Neural progenitor cell (in vitro differentiated cells): ENCODE results near the gene TCAIM. TPM values are rescaled to one million over a fixed set of nuclear protein-coding genes. Genes with fewer than 3 reads are reported as not detected.

Source experiments
- DNase-seq: peaks from one replicate; pipeline ENCODE4 v3.0.0-alpha.2; 2016; ENCODE audit warnings: low spot score
- H2AFZ ChIP-seq: fragments of 200-600 bp; sonication (generic); replicated peaks from 2 replicates; pipeline ENCODE4 v1.6.1; 2016; ENCODE audit warnings: antibody characterized with exemption
- H3F3A ChIP-seq: fragments of 200-600 bp; sonication (generic); 2 replicates; pipeline ENCODE4 v1.6.1; 2016; ENCODE audit warnings: antibody characterized with exemption, low read depth
- H3K27ac ChIP-seq: fragments of 200-600 bp; sonication (generic); 2 replicates; pipeline ENCODE4 v1.5.1; 2016; ENCODE audit warnings: mild to moderate bottlenecking
- H3K27me3 ChIP-seq: fragments of 200-600 bp; sonication (generic); 2 replicates; pipeline ENCODE4 v1.6.1; 2016; ENCODE audit warnings: mild to moderate bottlenecking, moderate library complexity
- H3K36me3 ChIP-seq: fragments of 200-600 bp; sonication (generic); 2 replicates; pipeline ENCODE4 v1.5.1; 2016
- H3K4me1 ChIP-seq: fragments of 200-600 bp; sonication (generic); 2 replicates; pipeline ENCODE4 v1.6.1; 2016; ENCODE audit warnings: mixed run types
- H3K4me2 ChIP-seq: fragments of 200-600 bp; sonication (generic); 2 replicates; pipeline ENCODE4 v1.6.1; 2016
- H3K4me3 ChIP-seq: fragments of 200-600 bp; sonication (generic); 2 replicates; pipeline ENCODE4 v1.5.1; 2016
- H3K79me2 ChIP-seq: fragments of 200-600 bp; sonication (generic); 2 replicates; pipeline ENCODE4 v1.6.1; 2016; ENCODE audit warnings: low read depth
- H3K9ac ChIP-seq: fragments of 200-600 bp; sonication (generic); 2 replicates; pipeline ENCODE4 v1.6.1; 2016
- H3K9me3 ChIP-seq: fragments of 200-600 bp; sonication (generic); 2 replicates; pipeline ENCODE4 v1.5.1; 2016; ENCODE audit warnings: low read depth
- H4K20me1 ChIP-seq: fragments of 200-600 bp; sonication (generic); 2 replicates; pipeline ENCODE4 v1.6.1; 2016; ENCODE audit warnings: low read depth
- H3K27ac Mint-ChIP-seq: 3 replicates; pipeline ENCODE4 v1.8.0; 2021; ENCODE audit warnings: mixed read lengths
- H3K27me3 Mint-ChIP-seq: 2 replicates; pipeline ENCODE4 v1.8.0; 2022; ENCODE audit warnings: low read depth, mild to moderate bottlenecking, inconsistent platforms, moderate library complexity, mixed read lengths; ENCODE audit not compliant: insufficient read depth
- H3K36me3 Mint-ChIP-seq: 3 replicates; pipeline ENCODE4 v1.8.0; 2021; ENCODE audit warnings: mixed read lengths
- H3K4me1 Mint-ChIP-seq: 3 replicates; pipeline ENCODE4 v1.8.0; 2021; ENCODE audit warnings: mixed read lengths
- H3K4me3 Mint-ChIP-seq: 3 replicates; pipeline ENCODE4 v1.8.0; 2021; ENCODE audit warnings: mild to moderate bottlenecking, moderate library complexity, mixed read lengths
- H3K9me3 Mint-ChIP-seq: 3 replicates; pipeline ENCODE4 v1.8.0; 2020; ENCODE audit warnings: mixed read lengths
- CTCF ChIP-seq: fragments of 200-600 bp; sonication (generic); IDR thresholded peaks from 2 replicates; pipeline ENCODE4 v1.5.1; 2017; ENCODE audit warnings: antibody characterized with exemption, mild to moderate bottlenecking
- EZH2 ChIP-seq: fragments of 200-600 bp; sonication (generic); IDR thresholded peaks from 2 replicates; pipeline ENCODE4 v1.6.1; 2017; ENCODE audit warnings: antibody characterized with exemption, mild to moderate bottlenecking, moderate library complexity
- EZH2phosphoT487 ChIP-seq: fragments of 200-600 bp; sonication (generic); IDR thresholded peaks from 2 replicates; pipeline ENCODE4 v1.6.1; 2017; ENCODE audit warnings: antibody characterized with exemption
- total RNA-seq: library from RNA; depleted of rRNA; stranded (reverse); fragments of >200 nt; gene quantifications from 2 replicates; pipeline ENCODE4 v1.2.3, GENCODE V29; 2015; ENCODE audit warnings: low replicate concordance

The TCAIM gene
- total RNA-seq, 1 donor from 2014 or later: 31.8 TPM

DNA sequence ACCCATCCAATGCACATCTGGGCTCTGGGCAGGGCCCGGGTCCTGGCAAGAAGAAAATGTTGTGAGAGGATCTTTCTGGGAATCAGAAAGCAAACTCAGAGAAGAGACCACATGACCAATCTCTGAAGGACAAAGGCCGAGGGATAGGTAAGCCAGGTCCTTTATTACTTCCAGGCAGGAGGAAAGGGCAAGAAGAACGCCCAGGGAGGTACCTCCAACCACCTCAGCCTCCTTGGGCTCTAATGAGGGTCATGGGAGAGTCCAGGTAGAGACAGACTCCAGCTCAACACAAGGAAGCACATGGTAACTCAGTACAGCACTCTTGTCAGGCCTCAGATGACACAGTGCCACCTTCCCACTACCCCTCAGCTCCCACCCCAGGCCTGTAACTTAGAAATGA, 112.9 kb downstream of the TCAIM start:
- Histone ChIP-seq H3K4me2 (no peak overlapping the region), H2AFZ (no peak overlapping the region), H3K79me2 (peaks cover 12% of the 10 kb centered on the region), H4K20me1 (peaks cover 6% of the 10 kb centered on the region), H3K9me3 (no peaks in the 10 kb centered on the region), H3K36me3 (peaks cover 22% of the 10 kb centered on the region), H3K27me3 (no peaks in the 10 kb centered on the region), H3K27ac (no peak overlapping the region), H3K4me1 (no peaks in the 10 kb centered on the region), H3F3A (no peaks in the 10 kb centered on the region), H3K9ac (no peak overlapping the region), H3K4me3 (no peak overlapping the region)
- peaks cover 2% of the 10 kb centered on the region for H3K27me3 Mint-ChIP-seq
- H3K4me3 Mint-ChIP-seq: no peak overlapping the region
- peaks cover 11% of the 10 kb centered on the region for H3K9me3 Mint-ChIP-seq
- TF ChIP-seq EZH2: no peak
- no peak for TF ChIP-seq EZH2phosphoT487
- no peak for TF ChIP-seq CTCF
- DNase-seq: no peak
- H3K36me3 Mint-ChIP-seq: peaks cover 76% of the 10 kb centered on the region
- H3K4me1 Mint-ChIP-seq: no peaks in the 10 kb centered on the region
- no peak overlapping the region for H3K27ac Mint-ChIP-seq

DNA sequence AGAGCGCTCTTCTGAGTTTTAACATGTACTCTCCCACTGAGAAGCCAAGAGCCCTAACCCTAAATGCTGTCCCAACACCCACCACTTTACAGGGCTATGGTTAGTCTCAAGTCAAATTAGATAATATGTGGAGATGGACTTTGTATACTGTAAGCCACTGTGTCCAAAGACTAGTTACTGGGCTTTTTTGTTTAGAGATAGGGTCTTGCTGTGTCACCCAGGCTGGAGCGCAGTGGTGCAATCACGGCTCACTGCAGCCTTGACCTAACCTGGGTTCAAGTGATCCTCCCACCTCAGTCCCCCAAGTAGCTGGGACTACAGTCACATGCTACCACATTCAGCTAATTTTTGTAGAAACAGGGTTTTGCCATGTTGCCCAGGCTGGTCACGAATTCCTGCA, 115.7 kb downstream of the TCAIM start:
- DNase-seq: no peak
- no peak overlapping the region for H3K4me3 Mint-ChIP-seq
- no peak for TF ChIP-seq EZH2phosphoT487
- no peak for TF ChIP-seq CTCF
- no peak for TF ChIP-seq EZH2

GRCh38 chr3:44455318-44455717, 116.8 kb downstream of the TCAIM start:
- Histone ChIP-seq H3K9ac (no peak overlapping the region), H3K27me3 (no peaks in the 10 kb centered on the region), H3K4me3 (no peak overlapping the region), H3K9me3 (no peaks in the 10 kb centered on the region), H3F3A (no peaks in the 10 kb centered on the region), H3K27ac (no peak overlapping the region), H4K20me1 (peaks cover 6% of the 10 kb centered on the region), H3K79me2 (peaks cover 29% of the 10 kb centered on the region), H3K36me3 (peaks cover 6% of the 10 kb centered on the region), H2AFZ (no peak overlapping the region), H3K4me2 (no peak overlapping the region), H3K4me1 (no peaks in the 10 kb centered on the region)
- Mint-ChIP-seq H3K27me3 (peaks cover 2% of the 10 kb centered on the region), H3K4me1 (no peaks in the 10 kb centered on the region), H3K36me3 (peaks cover 62% of the 10 kb centered on the region), H3K27ac (no peak overlapping the region), H3K9me3 (no peaks in the 10 kb centered on the region), H3K4me3 (no peak overlapping the region)
- no peak for DNase-seq
- TF ChIP-seq CTCF (no peak), EZH2 (no peak), EZH2phosphoT487 (no peak)

More for the DNA sequence above, 115.7 kb downstream of the TCAIM start:
- Histone ChIP-seq H3K4me2 (no peak overlapping the region), H3K4me3 (no peak overlapping the region), H3K9me3 (no peaks in the 10 kb centered on the region), H3K9ac (no peak overlapping the region), H3K36me3 (peaks cover 6% of the 10 kb centered on the region), H4K20me1 (peaks cover 6% of the 10 kb centered on the region), H3K27ac (no peak overlapping the region), H2AFZ (no peak overlapping the region), H3K4me1 (no peaks in the 10 kb centered on the region), H3K79me2 (peaks cover 18% of the 10 kb centered on the region), H3F3A (no peaks in the 10 kb centered on the region), H3K27me3 (no peaks in the 10 kb centered on the region)
- Mint-ChIP-seq H3K9me3 (peaks cover 2% of the 10 kb centered on the region), H3K36me3 (peaks cover 62% of the 10 kb centered on the region), H3K27me3 (peaks cover 2% of the 10 kb centered on the region), H3K4me1 (no peaks in the 10 kb centered on the region), H3K27ac (peak overlapping the region; percentile 10)

Other genes starting within 250 kb of the TCAIM start
- gene TOPAZ1, start 96.9 kb upstream of the TCAIM start, total RNA-seq: not detected in 2 replicates
- 28.3 and 29.7 TPM in 2 replicates for gene ZNF445, start 138.9 kb downstream of the TCAIM start, total RNA-seq
- gene ZKSCAN7, start 216.4 kb downstream of the TCAIM start, total RNA-seq: 14.1 and 18.7 TPM in 2 replicates
- 14.7 and 26.7 TPM in 2 replicates for gene ZNF660, start 246.2 kb downstream of the TCAIM start, total RNA-seq